Stimulated activated CD4-positive, alpha-beta T cell treated with anti-CD3 and anti-CD28 coated beads, Interleukin-15, amount 100 ng/mL, for 48 hours (primary cell): ENCODE results near the gene ITGB1.

Experiments
- DNase-seq, 2 donors: peaks; one replicate each; pipeline ENCODE4 v3.0.0-alpha.2; 2020; ENCODE audit warnings: low read depth in 2 of 2

ITGB1 gene

GRCh38 chr10:32955790-32956189 lies 2.2 kb downstream of the ITGB1 start:
- no peak for DNase-seq

GRCh38 chr10:32955299-32955772 lies 2.7 kb downstream of the ITGB1 start:
- no peak for DNase-seq

GRCh38 chr10:32954545-32955298 lies 3.3 kb downstream of the ITGB1 start:
- DNase-seq: no peak

- DNase-seq: no peak
Measured at GRCh38 chr10:32954080-32954479, 4.0 kb downstream of the ITGB1 start.

GRCh38 chr10:32953277-32953927 lies 4.6 kb downstream of the ITGB1 start:
- DNase-seq: no peak

DNA sequence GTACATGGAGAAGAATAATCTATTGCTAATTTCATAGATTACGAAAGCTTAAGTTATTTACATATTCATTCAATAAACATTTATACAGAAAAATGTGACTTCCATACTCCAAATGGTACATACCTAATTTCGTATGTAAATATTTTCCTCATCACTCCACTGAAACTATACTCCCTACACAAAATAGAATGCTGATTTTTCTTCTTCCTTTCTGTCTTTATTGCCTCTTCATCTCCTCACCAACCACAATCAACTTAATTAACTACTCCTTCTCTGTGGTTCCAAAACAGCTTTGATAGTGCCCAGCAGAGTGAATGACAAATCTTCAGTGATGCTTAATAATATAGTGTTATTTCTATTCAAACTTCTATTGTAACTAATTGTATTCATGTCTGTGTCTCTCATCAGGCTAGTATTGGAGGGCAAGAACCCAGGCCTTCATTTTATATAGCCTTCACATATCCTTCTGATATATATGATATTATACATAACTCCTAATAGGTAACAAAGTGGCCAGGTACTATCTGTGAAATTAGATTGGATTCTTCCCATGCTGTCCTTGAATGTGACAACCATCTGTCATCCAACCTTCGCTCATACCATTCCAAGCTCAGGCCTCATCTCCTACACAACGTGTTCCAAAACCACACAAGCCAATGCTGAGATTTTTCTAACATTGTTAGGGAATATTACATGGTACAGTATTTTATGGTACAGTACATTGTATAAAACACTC lies 5.3 kb downstream of the ITGB1 start:
- no peak for DNase-seq

GRCh38 chr10:32952094-32952493 lies 5.9 kb downstream of the ITGB1 start:
- DNase-seq: no peak

GRCh38 chr10:32951111-32951510 lies 6.9 kb downstream of the ITGB1 start:
- DNase-seq: no peak

- no peak for DNase-seq
Measured at GRCh38 chr10:32950591-32951108, 7.4 kb downstream of the ITGB1 start.

GRCh38 chr10:32949221-32949678 lies 8.8 kb downstream of the ITGB1 start:
- DNase-seq: no peak

DNA sequence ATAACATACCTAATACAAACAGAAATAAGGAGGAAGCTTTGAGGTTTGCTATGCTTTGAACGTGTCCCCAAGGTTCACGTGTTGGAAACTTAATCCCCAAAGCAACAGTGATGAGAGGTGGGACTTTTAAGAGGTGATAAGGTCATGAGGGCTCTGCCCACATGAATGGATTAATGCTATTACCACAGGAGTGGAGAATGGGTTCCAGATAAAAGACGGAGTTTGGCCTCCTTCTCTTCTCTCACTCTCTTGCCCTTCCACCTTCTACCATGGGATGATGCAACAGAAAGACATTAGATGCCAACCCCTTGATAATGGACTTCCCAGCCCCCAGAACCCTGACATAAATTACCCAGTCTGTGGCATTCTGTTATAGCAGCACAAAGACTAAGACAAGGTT lies 9.6 kb downstream of the ITGB1 start:
- DNase-seq: no peak

DNA sequence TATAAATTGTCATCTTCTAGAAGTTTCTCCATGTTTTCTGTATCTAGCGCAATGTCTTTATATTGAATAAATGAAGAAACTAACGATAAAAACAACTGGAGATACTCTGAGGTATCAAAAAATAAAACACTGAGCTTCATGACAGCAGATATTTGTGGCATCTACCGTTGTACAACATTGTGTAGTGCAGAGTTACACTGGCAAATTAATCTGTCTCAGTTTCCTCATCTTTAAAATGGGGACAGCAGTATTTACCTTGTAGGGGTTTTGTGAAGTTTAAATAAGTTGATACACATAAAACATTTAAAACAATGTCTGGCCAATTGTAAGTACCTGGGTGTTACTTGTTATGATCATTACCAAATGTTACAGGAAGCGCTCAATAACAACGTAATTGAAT lies 10.4 kb downstream of the ITGB1 start:
- DNase-seq: no peak

DNA sequence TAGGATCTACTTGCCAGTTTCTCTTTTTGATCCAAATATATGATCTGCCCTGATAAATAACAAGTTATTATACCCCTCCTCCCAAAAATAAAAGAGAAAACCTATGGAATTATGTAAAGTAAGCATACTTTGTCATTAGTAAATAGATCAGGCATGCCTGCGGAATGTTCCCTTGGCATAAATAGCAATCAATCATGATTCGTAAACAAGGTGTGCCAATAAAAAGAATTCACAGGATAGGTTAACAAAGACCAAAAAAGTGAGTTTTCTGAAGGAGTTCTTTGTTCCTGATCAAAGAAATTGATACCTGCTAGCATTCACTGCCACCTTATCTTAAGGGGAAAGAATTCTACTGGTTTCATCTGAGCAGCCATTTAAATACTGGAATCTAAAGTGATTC lies 11.9 kb downstream of the ITGB1 start:
- no peak for DNase-seq

- DNase-seq: no peak
Measured at GRCh38 chr10:32943854-32944661, 14.0 kb downstream of the ITGB1 start.

DNA sequence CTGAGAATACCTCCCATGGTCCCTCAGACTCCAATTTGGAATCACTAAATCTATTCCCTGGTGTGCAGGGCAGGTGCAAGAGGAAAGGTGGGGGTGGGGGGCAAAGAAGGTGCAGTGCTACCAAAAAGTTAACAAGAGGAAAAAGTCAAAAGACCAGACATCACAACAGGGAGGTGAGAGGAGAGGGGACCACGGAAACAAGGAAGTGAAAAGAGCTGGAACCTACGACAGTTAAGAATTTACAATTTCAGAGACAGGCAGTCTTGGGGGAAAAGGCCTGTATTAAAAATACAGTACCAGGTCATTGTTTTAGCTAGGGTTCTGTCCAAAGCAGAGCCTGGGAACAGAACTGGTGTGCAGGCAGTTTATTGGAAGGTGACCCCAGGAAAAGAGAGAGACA lies 14.6 kb downstream of the ITGB1 start:
- DNase-seq: no peak

- no peak for DNase-seq
Measured at GRCh38 chr10:32942081-32942480, 15.9 kb downstream of the ITGB1 start.

GRCh38 chr10:32941357-32941756 lies 16.7 kb downstream of the ITGB1 start:
- no peak for DNase-seq

GRCh38 chr10:32940321-32941301 lies 17.4 kb downstream of the ITGB1 start:
- no peak for DNase-seq

GRCh38 chr10:32939296-32940111 lies 18.5 kb downstream of the ITGB1 start:
- no peak for DNase-seq
